Activated CD8-positive, alpha-beta memory T cell treated with anti-CD3 and anti-CD28 coated beads for 48 hours (primary cell): ENCODE measurements around the gene CYP27A1.
"Not testable (repeated sequence)": the region's sequence is repeated elsewhere in the genome, so short reads cannot be mapped to it uniquely, and the experiment has no call there.

Source experiments
- DNase-seq, 3 experiments: peaks; one replicate each; pipeline ENCODE4 v3.0.0-alpha.2; 2020; ENCODE audit warnings: low read depth in 2 of 3, low spot score in 2 of 3

CYP27A1 gene

DNA sequence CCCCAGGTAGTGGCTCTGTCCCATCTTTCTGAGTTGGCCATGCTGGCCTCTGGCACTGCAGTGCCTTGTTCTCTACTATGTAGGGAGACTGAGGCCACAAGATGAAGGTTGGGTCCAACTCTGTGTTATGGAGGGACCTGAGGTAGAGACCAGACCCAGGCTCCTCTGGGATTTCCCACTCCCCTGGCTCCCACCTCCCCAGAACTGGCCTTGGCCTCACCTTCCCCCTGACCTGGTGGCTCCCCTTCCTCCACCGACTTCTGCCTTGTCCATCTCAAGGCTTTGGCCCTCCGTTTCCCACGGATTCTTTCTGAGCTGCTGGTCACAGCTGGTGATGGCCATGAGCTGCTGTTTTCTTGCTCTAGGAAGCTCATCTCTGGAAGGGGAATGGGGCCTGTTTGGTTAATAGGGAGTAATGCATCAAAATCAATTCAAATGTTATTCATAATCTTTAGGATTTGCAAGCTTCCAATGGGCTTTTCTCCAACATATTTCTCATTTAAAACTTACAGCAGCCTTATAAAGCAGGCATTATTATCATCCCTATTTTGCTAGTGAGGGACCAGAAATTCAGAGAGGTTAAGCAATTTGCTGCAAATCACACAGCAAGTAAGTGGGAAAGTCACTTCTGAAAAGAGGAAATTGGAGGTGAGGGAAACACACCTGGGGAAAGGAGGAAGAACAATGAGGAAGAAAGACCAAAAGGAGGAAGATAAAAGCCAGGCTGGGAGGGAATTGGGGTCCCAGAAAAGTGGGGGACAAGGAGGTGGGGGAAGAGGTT, 48.8 kb downstream of the CYP27A1 start:
- DNase-seq, result no peak

DNA sequence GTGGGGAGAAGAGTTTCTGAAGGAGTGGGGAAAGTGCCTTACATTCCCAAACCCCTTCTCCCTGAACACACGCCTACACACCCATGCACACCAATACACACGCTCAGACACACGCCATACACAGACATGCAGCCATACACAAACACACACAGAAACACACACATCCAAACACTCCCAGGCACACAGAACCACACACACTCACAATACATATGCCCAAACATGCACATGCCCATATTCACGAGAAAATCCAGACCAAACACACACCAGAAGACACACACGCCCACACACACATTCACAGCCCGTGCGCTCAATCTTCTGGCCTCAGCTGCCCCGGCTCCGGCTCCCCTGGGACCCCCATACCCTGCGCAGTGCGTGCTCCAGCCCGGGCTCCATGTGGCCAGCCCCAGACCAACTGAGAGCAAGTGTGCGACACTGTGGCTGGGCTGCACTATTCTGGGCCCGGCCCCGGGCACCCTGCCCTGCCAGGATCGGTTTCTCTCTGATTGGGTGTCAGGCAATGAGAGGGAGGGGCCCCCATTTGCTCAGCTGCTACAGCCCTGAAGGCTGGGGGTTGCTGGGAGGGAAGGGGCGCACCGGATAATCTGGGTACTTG, 49.5 kb downstream of the CYP27A1 start, which contains the start of gene PRKAG3:
Gene PRKAG3 (minus strand): TSS at position 426 of the 613 bp plus-strand sequence.
- no peak for DNase-seq

DNA sequence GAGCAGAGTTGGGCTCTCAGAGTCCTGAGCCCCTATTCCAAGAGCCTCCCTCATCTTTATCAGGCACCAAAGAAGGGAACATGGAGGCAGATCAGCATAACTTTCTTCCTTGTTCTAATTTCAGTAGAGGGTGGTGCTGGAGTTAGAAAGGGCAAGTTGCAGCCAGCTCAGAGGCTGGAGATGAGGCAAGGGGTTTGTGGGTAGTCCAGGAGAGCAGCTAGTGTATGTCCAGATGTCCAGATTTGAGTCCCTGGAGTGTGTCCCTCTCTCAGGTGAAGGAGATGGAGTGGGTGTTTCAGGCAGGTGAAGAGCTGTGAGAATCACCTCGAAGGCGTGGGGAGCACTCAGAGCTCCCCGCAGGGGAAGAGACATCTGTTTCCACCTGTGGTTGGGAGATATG, 50.1 kb downstream of the CYP27A1 start:
- no peak for DNase-seq

DNA sequence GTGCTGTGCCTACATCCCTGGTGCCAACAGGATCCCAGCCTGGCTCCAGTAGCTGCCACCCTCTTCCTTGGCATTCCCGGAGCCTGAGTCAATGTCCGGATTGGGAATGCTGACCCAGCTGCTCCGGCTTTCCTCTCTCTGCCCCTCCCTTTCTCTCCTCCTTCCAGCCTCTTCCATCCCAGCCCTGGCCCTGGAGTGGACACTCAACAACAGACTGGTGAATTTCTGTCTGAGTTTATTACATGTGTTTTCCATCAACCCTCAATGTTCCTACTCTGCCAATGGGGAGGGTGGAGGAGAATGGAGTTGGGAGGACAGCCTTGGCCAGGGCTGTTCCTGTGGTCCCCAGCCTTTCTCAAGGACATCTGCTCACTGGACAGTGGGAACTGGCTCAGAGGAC, 50.6 kb downstream of the CYP27A1 start:
- DNase-seq, result no peak

DNA sequence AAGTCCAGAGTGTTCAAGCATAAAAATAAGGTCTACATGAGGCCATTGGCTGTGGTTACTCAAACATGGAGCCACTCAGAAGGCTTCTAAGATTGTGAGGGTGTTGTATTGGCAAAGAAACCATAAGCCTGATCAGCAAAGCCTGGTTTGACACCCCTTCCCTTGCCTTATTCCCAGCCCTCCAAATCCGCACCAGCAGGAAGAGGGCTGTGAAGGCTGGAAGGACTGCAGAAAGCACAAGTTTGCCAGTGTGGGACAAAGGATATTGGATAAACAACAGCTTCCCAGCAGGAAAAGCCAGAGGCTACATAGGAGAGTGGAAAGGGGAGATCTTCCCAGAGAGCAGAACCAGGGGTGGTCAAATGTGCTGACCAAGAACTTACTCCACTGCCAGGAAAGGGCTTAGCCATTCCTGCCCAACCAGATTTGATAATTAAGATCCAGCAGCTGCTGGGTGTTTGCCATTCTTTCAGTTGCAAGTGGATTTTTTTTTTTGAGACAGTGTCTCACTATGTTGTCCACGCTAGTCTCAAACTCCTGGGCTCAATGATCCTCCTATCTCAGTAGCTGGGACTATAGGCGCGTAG, 51.2 kb downstream of the CYP27A1 start:
- DNase-seq, result no peak

DNA sequence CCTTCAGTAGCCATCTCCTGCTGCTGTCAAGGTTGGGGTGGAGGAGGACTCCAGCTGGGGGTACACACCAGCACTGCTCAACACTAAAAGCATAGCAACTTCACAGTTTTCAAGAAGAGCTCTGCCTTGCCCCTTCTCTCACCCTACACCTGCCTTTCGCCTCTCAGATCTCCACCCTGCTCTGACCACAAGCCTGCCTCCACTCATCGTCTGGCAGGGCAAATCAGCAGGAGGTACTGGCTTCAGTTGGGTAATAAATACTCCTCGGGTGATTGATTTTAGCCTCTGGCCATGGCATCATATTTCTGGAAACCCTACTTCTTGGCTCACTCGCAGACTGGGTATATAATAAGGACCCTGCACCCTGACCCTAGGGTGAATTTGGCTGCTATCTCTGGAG, 52.7 kb downstream of the CYP27A1 start:
- DNase-seq, result no peak

DNA sequence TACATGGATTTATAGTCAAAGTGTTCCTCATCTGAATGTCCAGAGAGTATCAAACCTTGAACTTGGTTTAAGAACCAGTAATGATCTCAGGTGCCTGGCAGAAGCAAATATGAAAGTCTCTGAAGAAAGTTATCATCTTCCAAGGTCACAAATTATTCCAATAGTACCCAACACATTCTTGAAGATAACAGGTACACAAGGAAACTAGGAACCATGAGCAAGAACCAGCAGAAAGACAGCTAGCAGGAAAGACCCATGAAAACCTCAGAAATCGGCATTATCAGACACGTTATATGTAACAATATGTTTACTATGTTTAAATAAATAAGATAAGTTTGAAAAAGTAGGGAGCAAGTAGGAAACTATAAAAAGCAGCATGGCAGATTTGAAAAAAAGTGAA, 55.5 kb downstream of the CYP27A1 start:
- DNase-seq, result no peak

DNA sequence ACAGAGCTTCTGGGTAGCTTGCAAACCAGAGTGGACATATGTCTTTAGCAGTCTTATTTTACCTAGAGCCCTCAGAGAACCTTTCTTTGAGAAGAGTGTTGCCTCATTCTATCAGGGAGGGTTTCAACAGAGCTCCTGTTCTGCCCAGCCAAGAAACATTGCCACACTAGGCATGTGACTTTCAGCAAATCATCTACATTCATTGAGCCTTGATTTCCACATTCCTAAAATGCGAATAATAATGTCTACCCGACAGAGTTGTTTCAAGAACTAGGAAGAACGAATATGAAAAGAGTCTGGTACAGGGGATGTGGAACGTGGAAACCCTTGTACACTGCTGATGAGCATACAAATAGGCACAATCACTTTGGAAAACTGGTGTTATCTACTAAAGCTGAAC, 57.5 kb downstream of the CYP27A1 start:
- no peak for DNase-seq

DNA sequence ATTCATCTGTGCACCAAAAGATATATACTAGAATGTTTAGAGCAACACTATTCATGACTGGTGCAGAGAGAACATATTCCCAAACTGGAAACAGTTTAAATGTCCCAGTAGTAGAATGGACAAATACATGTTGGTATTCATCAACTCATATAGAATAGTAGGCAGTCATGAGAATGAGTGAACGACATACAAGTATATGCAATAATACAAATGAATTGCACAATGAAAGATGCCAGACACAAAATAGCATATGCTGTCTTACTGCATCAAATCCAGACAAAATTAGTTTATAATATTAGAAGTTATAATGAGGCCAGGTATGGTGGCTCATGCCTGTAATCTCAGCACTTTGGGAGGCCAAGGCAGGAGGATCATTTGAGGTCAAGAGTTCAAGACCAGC, 57.9 kb downstream of the CYP27A1 start:
- DNase-seq, result no peak

DNA sequence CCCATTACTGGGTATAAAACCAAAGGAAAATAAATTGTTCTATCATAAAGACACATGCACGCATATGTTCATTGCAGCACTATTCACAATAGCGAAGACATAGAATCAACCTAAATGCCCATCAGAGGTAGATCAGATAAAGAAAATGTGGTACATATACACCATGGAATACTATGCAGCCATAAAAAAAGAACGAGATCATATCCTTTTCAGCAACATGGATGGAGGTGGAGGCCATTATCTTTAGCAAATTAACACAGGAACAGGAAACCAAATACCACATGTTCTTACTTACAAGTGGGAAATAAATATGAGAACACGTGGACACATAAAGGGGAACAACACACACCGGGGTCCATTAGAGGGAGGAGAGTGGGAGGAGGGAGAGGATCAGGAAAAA, 62.4 kb downstream of the CYP27A1 start:
- DNase-seq, result not testable (repeated sequence)

DNA sequence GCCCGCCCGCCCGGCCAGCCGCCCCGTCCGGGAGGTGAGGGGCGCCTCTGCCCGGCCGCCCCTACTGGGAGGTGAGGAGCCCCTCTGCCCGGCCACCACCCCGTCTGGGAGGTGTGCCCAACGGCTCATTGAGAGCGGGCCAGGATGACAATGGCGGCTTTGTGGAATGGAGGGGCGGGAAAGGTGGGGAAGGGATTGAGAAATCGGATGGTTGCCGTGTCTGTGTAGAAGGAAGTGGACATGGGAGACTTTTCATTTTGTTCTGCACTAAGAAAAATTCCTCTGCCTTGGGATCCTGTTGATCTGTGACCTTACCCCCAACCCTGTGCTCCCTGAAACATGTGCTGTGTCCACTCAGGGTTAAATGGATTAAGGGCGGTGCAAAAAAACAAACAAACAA, 65.0 kb downstream of the CYP27A1 start:
- not testable (repeated sequence) for DNase-seq

DNA sequence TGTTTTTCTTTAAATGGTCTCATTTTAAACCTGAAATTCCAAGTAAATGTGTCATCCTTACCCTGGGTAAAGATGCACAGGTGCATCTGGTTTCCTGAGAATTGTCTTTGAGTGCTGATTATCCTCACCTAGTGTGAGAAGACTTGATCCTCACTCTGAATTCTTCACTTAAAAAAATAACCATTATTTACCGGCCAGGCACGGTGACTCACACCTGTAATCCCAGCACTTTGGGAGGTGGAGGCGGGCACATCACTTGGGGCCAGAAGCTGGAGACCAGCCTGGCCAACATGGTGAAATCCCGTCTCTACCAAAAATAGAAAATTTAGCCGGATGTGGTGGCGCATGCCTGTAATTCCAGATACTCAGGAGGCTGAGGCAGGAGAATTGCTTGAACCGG, 67.8 kb downstream of the CYP27A1 start:
- no peak for DNase-seq

DNA sequence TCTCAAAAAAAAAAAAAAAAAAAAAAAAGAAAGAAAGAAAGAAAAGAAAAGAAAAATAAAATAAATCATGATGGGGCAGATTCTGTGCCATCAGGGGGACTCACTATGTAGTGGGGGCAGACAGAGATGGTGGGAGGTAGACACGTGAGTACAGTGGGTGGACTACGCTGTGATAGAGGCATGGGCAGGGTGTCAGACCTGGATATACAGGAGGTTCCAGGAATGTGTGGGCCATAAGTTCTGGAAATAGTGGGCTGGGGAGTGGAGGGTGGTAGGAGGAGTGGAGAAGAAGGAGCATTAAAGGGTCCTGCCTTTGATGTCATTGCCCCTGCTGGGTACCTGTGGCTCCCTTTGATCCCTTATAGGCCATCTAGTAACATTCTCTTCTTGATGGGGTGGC, 68.8 kb downstream of the CYP27A1 start:
- DNase-seq, result no peak

DNA sequence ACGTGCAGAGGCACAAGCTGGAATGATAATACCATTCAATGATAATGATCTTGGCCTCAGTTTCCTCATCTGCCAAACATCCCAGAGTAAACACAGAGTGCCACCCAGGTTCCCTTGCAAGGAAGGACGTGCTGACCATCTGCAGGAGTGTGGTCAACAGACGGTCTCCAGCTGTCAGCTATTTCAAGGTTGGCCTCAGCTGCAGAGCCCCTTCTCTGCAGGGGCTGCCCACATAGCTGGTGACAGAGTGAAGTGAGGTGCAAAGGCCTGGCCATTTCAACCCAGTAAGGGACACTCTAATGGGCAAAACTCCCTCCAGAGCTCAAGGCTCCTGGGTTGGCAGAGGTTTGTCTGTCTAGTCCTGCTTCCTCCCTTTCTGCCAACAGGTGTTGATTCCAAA, 69.3 kb downstream of the CYP27A1 start:
- no peak for DNase-seq

DNA sequence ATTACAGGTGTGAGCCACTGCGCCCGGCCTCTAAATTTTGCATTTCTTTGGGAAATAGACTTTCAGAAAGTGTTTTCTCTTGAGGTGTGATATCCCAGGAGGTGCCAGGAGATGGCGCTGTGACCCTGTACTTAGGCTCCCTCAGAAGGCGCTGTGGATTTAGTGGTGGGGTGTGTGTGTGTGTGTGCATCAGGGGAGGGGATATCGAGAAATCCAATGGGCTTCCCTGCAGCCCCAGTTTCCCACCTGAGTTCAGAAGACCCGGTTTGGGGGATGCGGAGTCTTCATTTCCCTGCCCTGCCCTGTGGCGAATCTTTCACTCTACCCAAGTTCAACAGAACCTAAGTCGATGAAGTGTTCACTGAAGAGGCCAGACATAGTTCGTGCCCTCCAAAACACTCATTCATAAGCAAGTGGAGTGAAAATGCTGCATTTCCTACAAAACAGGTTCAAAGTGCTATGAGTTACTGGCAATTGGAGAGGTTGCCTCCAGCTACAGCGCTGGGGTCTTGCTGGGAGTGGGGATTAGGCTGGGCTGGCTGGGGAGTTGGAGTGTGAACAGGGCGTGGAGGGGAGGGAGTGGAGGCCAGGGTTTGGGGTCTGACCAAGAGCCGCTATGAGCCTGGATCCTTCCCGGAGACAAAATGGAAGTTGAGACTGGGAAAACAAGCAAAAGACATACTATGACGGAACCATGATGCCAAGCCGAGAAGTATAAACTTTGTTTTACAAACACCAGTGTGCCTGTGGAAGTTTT, 71.1 kb downstream of the CYP27A1 start:
- peak in 2 of 3 experiments; percentile 25 to 54 for DNase-seq

DNA sequence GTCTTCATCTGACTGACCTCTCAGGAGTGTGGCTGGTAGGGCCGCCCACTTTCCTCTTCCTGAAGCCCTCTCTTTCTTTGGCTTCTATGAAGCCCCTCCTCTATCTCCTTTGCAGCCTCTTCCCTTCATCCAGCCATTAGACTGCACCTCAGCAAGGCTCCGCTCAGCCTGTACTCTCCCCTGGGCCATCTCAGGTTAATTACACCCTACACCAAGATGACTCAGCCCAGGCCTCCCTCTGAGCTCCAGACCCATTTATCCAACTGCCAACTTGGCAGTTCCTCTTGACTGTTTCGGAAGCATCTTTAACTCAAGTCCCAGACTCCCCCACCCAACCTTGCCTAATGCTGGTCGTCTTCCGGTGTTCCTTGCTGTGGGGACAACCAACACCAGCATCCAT, 71.8 kb downstream of the CYP27A1 start:
- DNase-seq, result no peak

DNA sequence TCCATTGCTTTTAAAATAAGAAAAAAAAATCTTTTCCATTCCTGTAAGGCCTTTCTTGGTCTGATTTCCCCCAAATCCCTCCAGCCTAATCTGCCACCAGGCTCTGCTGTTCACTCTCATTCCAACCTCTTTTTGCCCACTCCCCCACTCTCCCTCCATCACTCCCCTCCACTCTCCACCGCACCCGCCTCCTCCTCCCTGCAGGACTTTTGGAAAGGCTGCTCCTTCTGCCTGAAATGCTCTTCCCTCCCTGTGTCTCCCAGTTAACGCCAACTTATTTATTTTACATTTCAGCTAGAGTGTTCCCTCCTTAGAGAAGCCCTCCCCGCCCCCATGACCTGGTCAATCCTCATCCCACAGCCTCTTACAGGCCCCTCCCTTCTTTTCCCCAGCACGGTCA, 72.9 kb downstream of the CYP27A1 start:
- no peak for DNase-seq

DNA sequence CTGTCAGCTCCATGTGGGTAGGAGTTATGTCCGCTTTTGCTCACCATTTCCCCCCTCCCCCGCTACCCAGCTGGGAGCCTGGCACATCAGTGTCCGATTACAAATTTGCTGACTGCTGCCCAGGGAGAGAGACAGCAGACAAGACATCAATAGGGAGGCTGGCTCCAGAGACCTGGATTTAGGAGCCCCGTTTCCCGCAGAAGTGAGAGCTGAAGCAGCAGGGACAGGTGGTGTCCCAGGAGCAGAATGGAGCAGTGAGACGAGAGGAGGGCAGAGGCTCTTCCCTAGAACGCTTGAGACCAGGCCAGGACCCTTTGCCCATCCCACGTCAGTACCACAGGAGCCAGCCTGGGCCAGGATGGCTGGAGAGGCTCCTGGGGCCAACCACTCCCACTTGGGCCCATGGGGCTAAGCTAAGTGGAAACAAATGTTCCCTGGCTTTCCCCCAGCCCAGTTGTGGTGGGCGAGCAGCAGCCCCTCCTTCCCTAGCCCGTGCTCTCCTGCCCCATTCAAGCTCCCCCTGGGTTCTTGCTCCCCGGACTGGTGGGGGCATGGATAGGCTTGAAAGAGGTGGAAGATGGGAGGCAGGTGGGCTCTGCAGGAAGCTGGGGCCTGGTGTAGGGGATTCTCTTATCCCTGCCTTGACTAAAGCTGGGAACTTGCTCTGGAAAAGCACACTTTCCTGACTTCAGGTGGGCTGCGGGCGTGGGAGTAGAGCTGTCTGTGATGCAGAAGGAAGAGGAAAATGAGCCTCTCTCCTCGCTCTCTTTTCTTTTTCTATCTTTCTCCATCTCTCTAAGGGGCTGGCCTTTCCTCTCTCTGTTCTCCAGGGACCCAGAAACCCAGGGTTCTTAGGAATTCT, 73.6 kb downstream of the CYP27A1 start:
- DNase-seq, result no peak

DNA sequence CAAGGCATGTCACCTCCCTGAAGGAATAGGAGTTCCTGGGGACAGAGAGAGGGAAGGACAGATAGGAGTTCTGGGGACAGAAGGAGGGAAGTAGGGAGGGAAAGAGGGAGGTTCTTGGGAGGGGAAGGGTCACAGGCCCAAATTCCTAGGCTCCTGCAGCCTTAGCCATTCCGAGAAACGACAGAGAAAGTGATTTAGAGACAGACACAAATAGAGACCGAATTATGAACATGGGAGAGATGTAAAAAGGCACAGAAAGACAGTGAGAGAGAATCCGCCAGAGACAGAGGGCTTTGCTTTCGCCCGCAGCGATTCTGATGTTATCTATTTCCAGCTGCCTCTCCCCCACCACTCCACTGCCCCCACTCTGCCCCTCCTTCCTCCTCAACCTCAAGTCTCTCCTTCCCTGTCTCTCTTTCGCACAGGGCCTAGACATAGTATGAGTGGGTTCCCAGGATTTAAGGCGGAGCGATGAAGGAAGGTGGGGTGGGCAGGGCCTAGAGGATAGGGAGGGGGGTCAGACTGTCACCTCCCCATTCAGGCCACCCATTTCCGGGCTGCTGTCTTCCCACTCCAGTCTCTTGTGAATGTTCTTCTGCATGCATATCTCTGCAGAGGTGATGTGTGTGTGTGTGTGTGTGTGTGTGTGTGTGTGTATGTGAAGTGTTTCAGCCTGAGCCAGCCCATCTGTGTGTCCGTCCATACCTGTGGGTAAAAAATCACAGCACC, 74.4 kb downstream of the CYP27A1 start:
- no peak for DNase-seq

DNA sequence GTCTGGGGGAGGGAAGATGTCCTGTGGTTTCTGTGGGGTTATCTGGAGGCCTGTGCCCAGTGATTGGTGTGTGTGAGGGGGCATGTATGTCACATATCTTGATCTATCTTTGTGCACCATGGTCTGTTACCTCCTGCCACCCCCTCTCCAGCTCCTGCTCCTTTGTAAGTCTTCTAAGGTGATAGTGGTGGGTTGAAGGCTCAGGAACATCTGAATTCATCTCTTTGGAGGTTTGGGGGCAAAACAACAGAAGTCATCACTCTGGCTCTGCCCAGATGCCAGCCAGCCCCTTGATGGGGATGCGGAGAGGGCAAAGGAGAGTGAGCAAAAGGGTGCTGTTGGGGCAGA, 74.9 kb downstream of the CYP27A1 start:
- DNase-seq, result no peak
